Tibial nerve (tissue), 4 donors: ENCODE results near the gene SLC27A1. TPM values are rescaled to one million over a fixed set of nuclear protein-coding genes. Genes with fewer than 3 reads are reported as not detected.
"Not testable (repeated sequence)": the region's sequence is repeated elsewhere in the genome, so short reads cannot be mapped to it uniquely, and the experiment has no call there.

Source experiments
- DNase-seq, 2 donors: peaks; one replicate each; pipeline ENCODE4 v3.0.0-alpha.2; 2019; ENCODE audit warnings: low spot score in 2 of 2
- H3K27ac ChIP-seq, 4 donors: fragments of 200-600 bp; sonication (generic) in 3 of 4; one replicate each; pipeline ENCODE4 v1.5.1; 2017 to 2019; ENCODE audit warnings: mild to moderate bottlenecking in 1 of 4
- H3K27me3 ChIP-seq, 2 donors: fragments of 200-600 bp; sonication (generic) in 1 of 2; one replicate each; pipeline versions ENCODE4 v1.5.1 to v1.6.0; 2017 to 2019
- H3K36me3 ChIP-seq, 3 donors: fragments of 200-600 bp; sonication (generic); one replicate each; pipeline ENCODE4 v1.5.1; 2018 to 2019
- H3K4me1 ChIP-seq, 4 donors: fragments of 200-600 bp; sonication (generic) in 3 of 4; one replicate each; pipeline ENCODE4 v1.5.1; 2017 to 2019
- H3K4me3 ChIP-seq, 4 donors: fragments of 200-600 bp; sonication (generic) in 3 of 4; one replicate each; pipeline ENCODE4 v1.5.1; 2017 to 2019; ENCODE audit warnings: mild to moderate bottlenecking in 1 of 4, moderate library complexity in 1 of 4
- H3K9me3 ChIP-seq, 4 donors: fragments of 200-600 bp; sonication (generic) in 3 of 4; one replicate each; pipeline ENCODE4 v1.5.1; 2017 to 2019
- EP300 ChIP-seq, 2 donors: sonication (generic); formaldehyde crosslinking; IDR thresholded peaks; one replicate each; pipeline ENCODE4 v1.6.1; 2017; ENCODE audit warnings: antibody characterized with exemption in 2 of 2, mild to moderate bottlenecking in 1 of 2
- POLR2A ChIP-seq, 2 donors: fragments of 450-650 bp; IDR thresholded peaks; one replicate each; pipeline ENCODE4 v1.6.1; 2017; ENCODE audit warnings: antibody characterized with exemption in 2 of 2, mild to moderate bottlenecking in 2 of 2, moderate library complexity in 2 of 2
- WGBS, 2 donors: methylation state at CpG; one replicate each; pipeline ENCODE4 v1.1.5; 2018; 5-methylcytosine and 5-hydroxymethylcytosine counted together
- total RNA-seq, 4 donors: library from RNA; depleted of rRNA; stranded (reverse); fragments of >200 nt; gene quantifications; one replicate each; pipeline ENCODE4 v1.1.0, GENCODE V29; 2016
- TF ChIP-seq, protein P1 (sequence below), 5 experiments: fragments of 200-600 bp in 3 of 5; fragments of 450-650 bp in 2 of 5; sonication (generic) in 3 of 5; IDR thresholded peaks; one replicate each; pipeline ENCODE4 v1.5.1; 2016 to 2019; ENCODE audit warnings: antibody characterized with exemption in 5 of 5, mild to moderate bottlenecking in 3 of 5, moderate library complexity in 2 of 5

SLC27A1 gene
- total RNA-seq, 4 donors from 2014 or later = 30.6 to 69.3 (median 55.9) TPM

DNA sequence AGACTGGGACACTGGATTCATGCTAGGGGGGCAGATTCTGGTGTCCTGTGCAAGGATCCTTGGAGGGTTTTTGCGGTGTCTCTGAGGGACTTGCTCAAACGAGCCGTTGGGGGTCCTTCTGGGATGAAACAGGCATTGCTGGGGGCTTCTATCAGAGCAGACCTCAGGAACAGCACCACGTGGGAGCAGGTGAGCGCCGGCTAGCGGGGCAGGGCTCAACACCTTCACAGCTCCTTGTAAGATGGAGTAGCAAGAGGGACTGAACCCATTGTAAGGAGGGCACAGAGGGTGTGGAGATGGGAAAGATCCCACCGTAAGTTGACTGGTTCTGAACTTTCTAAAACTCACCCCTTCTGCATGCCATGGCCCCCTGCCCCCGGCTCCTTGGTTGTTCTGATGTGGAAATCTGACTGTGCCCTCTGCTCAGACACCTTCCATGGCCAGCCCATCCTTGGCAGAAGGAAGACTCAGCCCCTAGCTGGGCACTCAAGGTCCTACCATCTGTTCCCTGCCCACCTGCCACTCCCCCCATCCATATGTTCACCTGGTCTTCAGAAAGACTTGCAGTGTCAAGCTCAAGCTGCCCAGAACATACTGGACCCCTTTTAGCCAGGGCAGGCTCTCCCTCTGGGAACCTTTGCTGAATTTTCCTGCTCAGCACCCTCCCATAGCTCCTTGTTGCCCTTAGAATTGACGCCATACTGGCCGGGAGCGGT, 1.2 kb downstream of the SLC27A1 start:
- Histone ChIP-seq H3K36me3 (no peaks in the 10 kb centered on the region), H3K27ac (peak overlapping the region; percentile 85 to 97 (median 90)), H3K4me3 (peak overlapping the region; percentile 65 to 88 (median 75)), H3K4me1 (peaks cover 0 to 73% (median 32%) of the 10 kb centered on the region in 4 donors), H3K27me3 (no peaks in the 10 kb centered on the region), H3K9me3 (no peaks in the 10 kb centered on the region)
- no peak for TF ChIP-seq EP300 (IDR thresholded peaks at IDR 0.05)
- no peak for TF ChIP-seq POLR2A (IDR thresholded peaks at IDR 0.05)
- TF ChIP-seq, protein P1, sequence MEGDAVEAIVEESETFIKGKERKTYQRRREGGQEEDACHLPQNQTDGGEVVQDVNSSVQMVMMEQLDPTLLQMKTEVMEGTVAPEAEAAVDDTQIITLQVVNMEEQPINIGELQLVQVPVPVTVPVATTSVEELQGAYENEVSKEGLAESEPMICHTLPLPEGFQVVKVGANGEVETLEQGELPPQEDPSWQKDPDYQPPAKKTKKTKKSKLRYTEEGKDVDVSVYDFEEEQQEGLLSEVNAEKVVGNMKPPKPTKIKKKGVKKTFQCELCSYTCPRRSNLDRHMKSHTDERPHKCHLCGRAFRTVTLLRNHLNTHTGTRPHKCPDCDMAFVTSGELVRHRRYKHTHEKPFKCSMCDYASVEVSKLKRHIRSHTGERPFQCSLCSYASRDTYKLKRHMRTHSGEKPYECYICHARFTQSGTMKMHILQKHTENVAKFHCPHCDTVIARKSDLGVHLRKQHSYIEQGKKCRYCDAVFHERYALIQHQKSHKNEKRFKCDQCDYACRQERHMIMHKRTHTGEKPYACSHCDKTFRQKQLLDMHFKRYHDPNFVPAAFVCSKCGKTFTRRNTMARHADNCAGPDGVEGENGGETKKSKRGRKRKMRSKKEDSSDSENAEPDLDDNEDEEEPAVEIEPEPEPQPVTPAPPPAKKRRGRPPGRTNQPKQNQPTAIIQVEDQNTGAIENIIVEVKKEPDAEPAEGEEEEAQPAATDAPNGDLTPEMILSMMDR (IDR thresholded peaks at IDR 0.05) = no peak
- 47 to 53% methylated on average over 12 of the region's 12 CpGs for WGBS, 2 donors
- DNase-seq = no peak

DNA sequence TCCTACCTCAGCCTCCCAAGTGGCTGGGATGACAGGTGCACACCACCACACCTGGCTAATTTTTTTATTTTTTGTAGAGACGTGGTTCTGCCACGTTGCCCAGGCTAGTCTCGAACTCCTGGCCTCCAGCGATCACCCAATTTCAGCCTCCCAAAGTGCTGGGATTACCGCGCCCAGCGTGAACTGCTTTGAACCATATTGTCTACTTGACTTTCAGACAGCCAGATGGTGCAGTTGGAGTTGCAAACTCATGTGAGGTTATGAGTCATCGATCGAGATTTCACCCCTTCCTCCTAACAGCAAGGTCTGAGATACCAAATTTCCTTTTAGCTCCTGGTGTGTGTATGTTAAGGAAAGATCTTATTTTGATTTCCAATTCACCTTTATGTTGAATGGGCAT, 2.7 kb downstream of the SLC27A1 start:
- DNase-seq = no peak
- TF ChIP-seq, protein P1 (IDR thresholded peaks at IDR 0.05) = no peak
- TF ChIP-seq EP300 (IDR thresholded peaks at IDR 0.05) (no peak), POLR2A (IDR thresholded peaks at IDR 0.05) (no peak)
- peak overlapping the region in 2 of 4 donors; percentile 90 to 95 for H3K27ac ChIP-seq
- peaks cover 0 to 72% (median 29%) of the 10 kb centered on the region in 4 donors for H3K4me1 ChIP-seq
- H3K36me3 ChIP-seq = no peaks in the 10 kb centered on the region
- WGBS, 2 donors = 83 to 86% methylated on average over 9 of the region's 9 CpGs
- H3K9me3 ChIP-seq = no peaks in the 10 kb centered on the region
- H3K27me3 ChIP-seq = no peaks in the 10 kb centered on the region
- no peak overlapping the region for H3K4me3 ChIP-seq

DNA sequence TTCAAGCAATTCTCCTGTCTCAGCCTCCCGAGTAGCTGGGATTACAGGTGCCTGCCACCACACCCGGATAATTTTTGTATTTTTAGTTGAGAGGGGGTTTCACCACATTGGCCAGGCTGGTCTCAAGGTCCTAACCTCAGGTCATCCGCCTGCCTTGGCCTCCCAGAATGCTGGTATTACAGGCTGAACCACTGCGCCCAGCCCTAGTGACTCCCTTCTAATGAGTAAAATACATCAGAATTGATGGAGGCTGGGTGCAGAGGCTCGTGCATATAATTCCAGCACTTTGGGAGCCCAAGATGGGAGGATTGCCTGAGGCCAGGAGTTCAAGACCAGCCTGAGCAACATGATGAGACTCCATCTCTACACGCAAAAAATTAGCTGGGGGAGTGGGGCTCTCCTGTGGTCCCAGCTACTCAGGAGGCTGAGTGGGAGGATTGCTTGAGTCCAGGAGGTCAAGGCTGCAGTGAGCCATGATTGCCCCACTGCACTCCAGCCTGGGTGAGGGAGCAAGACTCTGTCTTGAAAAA, 4.8 kb downstream of the SLC27A1 start:
- not testable (repeated sequence) for H3K9me3 ChIP-seq, H3K27me3 ChIP-seq, H3K36me3 ChIP-seq, H3K4me3 ChIP-seq, DNase-seq
- WGBS, 2 donors = 58 to 72% methylated on average over 6 of the region's 6 CpGs
- Histone ChIP-seq H3K4me1 (peaks cover 0 to 79% (median 27%) of the 10 kb centered on the region in 4 donors), H3K27ac (peak overlapping the region; percentile 72 to 95 (median 84))

DNA sequence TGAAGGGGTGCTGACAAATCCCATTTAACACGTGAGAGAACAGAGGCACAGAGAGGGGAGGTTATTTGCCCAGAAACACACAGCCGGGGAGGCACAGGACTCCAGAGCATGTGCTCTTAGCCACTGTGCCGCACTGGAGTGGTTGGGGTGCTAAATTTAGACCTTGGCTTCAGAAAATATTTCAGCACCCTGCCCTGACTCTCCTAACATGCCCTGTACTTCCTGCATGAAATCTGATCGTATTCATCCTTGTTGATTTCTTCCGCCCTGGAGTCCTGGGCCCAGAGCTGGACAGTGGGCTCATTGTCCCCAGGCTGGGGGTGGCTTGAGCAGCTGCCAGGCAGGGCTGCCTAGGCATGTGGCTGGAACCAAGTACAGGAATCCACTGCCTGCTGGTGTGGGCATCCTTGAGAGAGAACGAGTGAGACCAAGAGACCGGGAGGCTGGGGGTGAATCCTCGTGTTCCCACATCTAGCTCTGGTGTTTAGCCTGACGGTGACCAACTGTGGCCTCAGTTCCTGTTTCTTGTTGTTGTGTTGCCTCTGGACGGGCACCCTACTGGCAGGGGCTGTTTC, 5.3 kb downstream of the SLC27A1 start:
- Histone ChIP-seq H3K36me3 (no peaks in the 10 kb centered on the region), H3K4me1 (peaks cover 0 to 82% (median 29%) of the 10 kb centered on the region in 4 donors), H3K27me3 (no peaks in the 10 kb centered on the region), H3K27ac (peak overlapping the region; percentile 76 to 95 (median 84)), H3K9me3 (no peaks in the 10 kb centered on the region), H3K4me3 (no peak overlapping the region)
- WGBS, 2 donors = 13 to 31% methylated on average over 10 of the region's 10 CpGs
- TF ChIP-seq, protein P1 (IDR thresholded peaks at IDR 0.05) = no peak
- TF ChIP-seq POLR2A (IDR thresholded peaks at IDR 0.05) (peak in 1 of 2 donors; percentile 12), EP300 (IDR thresholded peaks at IDR 0.05) (peak; percentile 65 to 93)
- DNase-seq = peak; percentile 39 to 60

DNA sequence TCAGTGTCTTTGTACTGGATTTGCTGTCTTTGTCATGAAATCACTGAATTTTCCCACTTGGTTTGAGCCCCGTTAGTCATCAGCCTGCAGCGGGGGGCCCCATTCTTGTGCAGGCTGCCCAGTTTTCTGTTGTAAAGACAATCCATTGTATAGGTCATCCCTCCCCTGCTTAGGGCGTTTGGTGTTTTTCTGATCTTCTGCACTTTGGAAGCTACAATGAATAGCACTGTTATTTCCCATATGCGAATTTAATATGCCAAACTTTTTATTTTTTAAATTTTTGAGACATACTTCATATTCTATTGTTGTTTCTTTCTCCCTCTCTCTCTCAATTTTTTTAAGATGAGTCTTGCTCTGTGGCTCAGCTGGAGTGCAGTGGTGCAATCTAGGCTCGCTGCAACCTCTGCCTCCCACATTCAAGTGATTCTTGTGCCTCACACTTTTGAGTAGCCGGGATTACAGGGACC, 9.0 kb downstream of the SLC27A1 start:
- no peaks in the 10 kb centered on the region for H3K27me3 ChIP-seq
- DNase-seq = no peak
- 24 to 25% methylated on average over 6 of the region's 6 CpGs for WGBS, 2 donors
- TF ChIP-seq, protein P1 (IDR thresholded peaks at IDR 0.05) = no peak
- TF ChIP-seq EP300 (IDR thresholded peaks at IDR 0.05) = peak in 1 of 2 donors; percentile 49
- no peak for TF ChIP-seq POLR2A (IDR thresholded peaks at IDR 0.05)
- H3K9me3 ChIP-seq = no peaks in the 10 kb centered on the region
- H3K4me1 ChIP-seq = peaks cover 0 to 83% (median 31%) of the 10 kb centered on the region in 4 donors
- no peak overlapping the region for H3K4me3 ChIP-seq
- H3K27ac ChIP-seq = peak overlapping the region; percentile 1 to 95 (median 56)
- peaks cover 0 to 11% (median 0%) of the 10 kb centered on the region in 3 donors for H3K36me3 ChIP-seq
